ENCODE measurements around the gene GSG1L. TPM values are rescaled to one million over a fixed set of nuclear protein-coding genes. Genes with fewer than 3 reads are reported as not detected.

GSG1L gene
- total RNA-seq, 1 experiment from 2014 or later: 2.3 TPM

DNA sequence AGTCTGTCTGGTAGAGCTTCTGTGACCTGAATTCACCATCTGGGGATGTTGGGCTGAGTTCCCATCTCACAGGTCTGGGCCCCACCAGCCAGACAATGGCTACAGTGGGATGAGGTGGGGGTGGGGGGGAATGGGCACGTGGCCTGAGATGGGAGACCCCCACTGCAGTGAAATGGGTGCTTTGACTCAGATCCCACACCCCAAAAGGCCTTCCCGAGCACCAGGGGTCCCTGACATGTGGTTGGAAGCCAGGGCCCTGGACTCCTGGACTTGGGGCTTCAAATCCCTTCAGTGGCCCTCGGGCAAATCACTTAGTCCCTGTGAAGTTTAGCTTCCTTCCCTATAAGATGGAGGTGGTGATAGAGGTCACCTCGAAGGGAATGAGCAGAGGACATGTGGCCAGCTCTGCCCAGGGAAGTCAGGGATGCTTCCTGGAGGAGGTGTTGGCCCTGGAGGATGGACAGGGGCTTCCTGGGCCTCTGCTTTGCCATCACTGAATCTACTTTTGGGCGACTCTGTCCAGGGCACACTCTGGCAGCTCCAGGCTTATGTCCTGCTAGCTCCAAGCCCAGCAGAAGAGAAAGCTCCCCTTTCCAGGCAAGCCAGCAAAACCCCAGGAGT lies 295.4 kb downstream of the GSG1L start:
- in situ Hi-C loops (cut with HindIII; ENCODE audit: low pct_unique_long_range_greater_than_20kb, low sequenced_read_pairs): no loop called here
- DNase-seq (ENCODE audit: low read depth): no peak

DNA sequence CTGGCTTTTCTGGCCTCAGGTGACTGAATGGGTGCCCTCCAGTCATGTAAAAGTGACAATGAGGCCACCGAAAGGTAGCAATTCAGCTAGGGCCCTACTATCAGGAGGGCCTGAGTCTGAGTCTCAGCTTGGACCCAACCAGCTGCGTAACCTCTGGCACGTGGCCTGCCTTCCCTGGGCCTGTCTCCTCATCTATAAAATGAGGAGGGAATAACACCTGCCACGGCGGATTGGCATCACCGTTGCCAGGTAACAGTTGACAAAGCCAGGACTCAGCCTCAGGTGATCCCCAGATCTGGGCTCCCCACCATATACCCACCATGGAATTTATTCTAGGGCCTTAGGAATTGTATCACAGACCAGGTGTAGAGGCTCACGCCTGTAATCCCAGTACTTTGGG lies 296.4 kb downstream of the GSG1L start:
- in situ Hi-C loops (cut with HindIII; ENCODE audit: low pct_unique_long_range_greater_than_20kb, low sequenced_read_pairs): no loop called here
- DNase-seq (ENCODE audit: low read depth): no peak

DNA sequence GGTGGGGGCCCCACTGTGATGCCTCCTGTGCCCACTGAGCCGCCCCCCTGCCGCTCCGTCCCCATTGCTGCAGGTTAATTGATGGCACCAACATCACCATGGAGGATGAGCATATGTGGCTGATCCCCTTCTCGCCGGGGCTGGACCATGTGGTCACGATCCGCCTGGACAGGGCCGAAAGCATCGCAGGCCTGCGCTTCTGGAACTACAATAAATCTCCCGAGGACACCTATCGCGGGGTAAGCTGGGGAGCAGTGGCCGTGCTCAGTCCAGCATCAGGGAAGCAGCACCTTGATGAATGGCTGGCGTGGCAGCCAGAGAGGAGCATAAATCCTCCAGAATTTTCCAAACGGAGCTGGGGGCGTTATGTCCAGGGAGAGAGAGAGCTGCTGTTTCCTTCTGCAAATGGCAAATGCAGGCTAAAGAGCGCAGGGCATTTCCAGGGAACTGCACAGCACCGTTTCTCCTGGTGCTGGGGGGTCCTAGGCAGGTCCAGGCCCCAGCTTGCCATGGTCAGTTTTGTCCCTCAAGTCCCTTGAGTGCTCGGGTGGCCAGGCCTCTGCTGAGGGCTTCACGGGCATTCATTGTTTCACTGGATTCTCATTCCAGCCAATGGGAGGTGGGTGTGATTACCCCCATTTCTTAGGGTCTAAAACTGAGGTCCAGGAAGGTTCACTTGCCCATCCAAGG lies 297.1 kb downstream of the GSG1L start:
- in situ Hi-C loops (cut with HindIII; ENCODE audit: low pct_unique_long_range_greater_than_20kb, low sequenced_read_pairs): no loop called here
- DNase-seq (ENCODE audit: low read depth): no peak

DNA sequence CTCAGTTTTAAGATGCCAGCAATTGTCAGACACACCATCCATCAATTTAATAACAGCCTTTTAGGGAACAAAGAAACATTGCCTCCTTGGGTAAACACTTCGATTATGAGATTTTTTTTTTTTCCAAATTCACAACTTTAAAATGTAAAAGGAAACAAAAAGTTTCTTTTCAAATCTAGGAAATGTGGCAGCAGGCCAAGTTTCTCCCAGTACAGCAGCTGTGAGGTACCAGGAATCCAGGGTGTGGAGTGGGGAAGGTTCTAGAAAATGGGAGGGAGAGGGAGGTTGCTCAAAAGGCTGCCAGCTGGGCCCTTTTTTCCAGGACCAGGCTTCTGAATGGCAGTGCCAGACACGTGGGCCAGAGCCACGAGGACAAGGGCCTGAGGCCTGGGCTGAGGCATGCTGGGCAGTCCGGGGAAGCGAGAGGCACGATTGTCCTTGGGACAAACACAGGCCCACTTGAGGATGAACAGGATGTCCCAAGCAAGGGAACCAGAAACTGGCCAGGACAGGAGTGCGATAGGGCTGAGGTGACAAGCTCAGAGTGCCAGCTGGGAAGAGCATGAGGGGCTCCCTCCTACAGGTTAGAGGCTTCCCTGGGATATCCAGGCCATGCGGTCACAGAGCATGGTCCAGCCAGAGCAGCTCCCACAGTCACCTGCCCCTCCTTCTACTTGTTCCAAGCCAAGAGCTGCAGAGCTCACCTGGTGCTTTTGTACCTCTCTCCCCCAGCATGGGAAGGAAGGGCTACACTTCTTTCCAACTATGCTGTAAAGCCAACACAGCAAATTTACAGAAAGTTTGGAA lies 298.4 kb downstream of the GSG1L start:
- DNase-seq (ENCODE audit: low read depth): no peak
- in situ Hi-C loops (cut with HindIII; ENCODE audit: low pct_unique_long_range_greater_than_20kb, low sequenced_read_pairs): no loop called here

DNA sequence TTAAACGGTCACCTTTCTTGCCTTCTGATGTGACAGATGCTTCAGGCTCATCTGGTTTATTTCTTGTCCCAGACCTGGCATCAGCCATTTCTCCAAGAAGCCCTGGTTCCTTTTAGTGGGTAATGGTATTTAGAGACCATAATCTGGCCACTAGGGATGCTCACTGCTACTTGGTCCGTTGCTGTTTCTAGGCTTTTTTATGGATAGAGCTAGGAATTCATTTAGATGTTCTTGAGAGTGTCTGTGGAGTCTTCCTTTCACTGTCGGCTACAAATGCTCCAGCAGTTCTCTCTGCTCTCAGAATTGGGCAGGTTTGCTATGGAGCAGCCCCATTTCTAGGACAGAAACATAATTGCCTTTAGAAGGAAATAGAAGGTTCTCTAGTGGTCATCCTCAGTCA lies 299.1 kb downstream of the GSG1L start:
- in situ Hi-C loops (cut with HindIII; ENCODE audit: low pct_unique_long_range_greater_than_20kb, low sequenced_read_pairs): no loop called here
- DNase-seq (ENCODE audit: low read depth): no peak

DNA sequence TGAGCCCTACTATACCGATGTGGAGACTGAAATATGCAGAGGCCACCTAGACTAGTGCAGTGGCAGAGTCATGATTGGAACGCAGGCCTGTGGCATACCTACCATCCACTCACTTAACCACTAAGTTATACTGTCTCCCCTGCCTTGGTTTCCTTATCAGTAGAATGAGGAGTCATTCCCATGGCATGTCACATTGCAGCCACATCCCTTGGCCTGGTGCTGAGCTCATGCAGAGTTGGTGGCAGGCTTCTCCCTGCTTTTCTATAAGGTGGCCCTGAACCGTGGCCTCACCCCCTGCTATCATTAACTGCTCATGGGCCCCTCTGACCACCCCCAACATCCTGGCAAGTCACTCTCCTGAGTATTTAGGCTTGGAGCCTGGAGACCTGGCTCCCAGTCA lies 301.1 kb downstream of the GSG1L start:
- peak; percentile 96 for DNase-seq (ENCODE audit: low read depth)
- in situ Hi-C loops (cut with HindIII; ENCODE audit: low pct_unique_long_range_greater_than_20kb, low sequenced_read_pairs): no loop called here

DNA sequence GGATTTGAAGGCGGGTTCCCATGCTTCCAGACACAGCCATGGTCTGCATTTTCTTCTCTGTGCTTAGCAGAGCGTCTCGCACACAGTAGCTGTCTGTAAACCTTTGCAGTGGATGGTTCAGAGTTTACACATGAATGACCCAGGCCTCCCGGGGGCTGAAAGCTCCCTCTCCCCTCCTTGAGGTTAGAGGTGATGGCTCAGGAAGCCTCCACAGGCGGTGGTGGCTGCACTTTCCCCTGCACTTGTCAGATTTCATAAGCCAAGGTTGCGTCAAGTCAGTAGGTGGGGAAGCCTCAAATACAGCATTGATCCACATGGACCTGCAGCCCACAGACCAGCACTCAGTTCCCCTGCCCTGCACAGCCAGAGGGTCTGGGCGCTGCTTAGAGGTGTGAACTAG lies 301.7 kb downstream of the GSG1L start:
- DNase-seq (ENCODE audit: low read depth): peak; percentile 97
- in situ Hi-C loops (cut with HindIII; ENCODE audit: low pct_unique_long_range_greater_than_20kb, low sequenced_read_pairs): no loop called here

DNA sequence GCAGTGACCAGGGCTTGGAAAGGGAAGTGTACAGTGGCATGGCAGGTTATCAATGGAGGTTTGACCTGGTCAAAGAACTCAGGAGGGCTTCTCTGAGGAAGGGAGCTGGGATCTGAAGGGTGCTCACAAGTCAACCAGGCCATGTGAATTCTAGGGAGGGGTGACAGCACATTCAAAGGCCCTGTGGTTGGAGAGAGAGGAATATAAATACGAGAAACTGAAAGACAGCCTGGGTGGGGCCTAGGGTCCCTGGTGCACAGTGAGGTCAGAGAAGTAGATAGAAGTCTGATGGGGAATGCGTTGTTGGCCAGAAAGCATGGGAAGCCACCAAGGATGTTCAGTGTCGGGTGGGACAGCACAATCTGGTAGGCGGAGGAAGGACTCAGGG lies 302.7 kb downstream of the GSG1L start:
- DNase-seq (ENCODE audit: low read depth): no peak
- in situ Hi-C loops (cut with HindIII; ENCODE audit: low pct_unique_long_range_greater_than_20kb, low sequenced_read_pairs): no loop called here

DNA sequence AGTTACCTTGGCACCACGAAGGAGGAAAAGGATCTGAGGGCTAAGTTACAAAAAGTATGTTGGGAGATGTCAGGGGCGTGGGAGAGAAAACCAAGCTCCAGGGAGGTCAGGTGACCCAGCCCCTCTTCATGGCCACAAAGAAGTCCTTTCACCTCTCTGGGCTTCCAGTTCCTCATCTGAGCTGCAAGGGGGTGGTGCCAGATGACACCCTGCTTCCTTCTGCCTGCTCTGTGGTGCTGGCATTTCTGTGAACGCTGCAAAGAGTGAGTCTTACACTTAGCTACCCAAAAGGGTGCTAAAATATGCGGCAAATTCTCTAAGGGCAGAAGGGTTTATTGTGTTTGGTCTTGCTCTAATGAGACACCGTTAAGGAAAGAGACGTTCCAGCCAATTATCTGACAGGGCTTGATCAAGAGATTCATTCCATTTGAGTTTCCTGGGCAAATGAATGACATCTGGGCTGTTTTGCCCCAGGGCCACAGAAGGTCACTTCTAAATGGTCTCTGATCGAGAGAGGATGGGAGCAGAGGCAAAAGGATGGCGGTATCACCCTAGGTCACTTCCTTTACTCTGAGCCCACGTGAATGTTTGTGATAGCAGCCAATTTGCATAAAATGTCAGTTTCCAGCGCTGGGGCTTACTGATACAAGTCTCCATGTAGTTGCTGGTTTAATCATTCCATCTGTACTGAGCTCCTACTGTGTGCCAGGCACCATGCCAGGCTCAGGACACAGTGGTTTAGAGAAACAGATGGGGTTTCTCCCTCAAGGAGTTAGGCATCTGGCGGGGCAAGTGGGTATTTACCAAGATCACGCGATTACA lies 303.3 kb downstream of the GSG1L start:
- in situ Hi-C loops (cut with HindIII; ENCODE audit: low pct_unique_long_range_greater_than_20kb, low sequenced_read_pairs): no loop called here
- no peak for DNase-seq (ENCODE audit: low read depth)

DNA sequence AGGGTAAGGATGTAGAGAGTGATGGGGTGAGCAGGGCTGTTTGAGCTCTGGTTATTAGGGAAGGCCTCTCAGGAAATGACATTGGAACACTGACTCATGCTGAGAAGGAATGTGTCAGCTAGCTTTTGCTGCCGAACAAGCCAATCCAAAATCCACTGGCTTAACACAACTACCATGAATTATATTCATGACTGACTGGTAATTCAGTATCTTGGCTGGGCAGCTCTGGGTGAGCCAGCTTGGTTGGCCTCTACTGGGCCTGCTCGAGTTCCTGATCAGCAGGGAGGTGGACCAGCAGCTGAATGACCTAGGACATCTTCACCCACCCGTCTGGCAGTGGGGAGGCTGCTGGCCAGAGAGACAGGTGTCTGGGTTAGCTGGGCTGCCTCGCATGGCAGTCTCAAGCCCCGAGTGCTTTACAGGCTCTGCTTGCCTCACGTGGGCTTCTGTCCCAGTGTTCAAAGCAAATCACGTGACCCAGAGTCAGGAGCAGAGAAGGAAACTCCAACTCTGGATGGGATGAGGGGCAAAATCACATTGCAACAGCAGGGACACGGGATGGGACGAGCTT lies 304.1 kb downstream of the GSG1L start:
- in situ Hi-C loops (cut with HindIII; ENCODE audit: low pct_unique_long_range_greater_than_20kb, low sequenced_read_pairs): no loop called here
- DNase-seq (ENCODE audit: low read depth): no peak

DNA sequence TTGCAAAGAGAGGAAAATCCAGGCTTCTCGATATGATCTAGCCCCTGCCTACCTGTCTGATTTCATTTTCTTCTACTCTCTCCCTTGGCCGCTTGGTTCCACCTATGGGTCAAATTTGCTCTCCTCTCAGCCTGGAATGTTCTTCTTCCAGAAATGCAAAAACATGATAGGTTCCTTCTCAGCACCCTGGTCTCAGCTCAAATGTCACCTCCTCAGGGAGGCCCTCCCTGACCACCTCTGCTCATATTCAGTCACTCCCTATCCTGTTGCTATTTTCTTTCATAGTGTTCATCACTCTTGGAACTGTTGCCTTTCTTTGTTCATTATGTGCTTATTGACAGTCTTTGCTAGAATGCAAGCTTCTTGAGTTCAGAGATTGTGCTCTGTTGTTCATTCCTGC lies 305.0 kb downstream of the GSG1L start:
- in situ Hi-C loops (cut with HindIII; ENCODE audit: low pct_unique_long_range_greater_than_20kb, low sequenced_read_pairs): no loop called here
- DNase-seq (ENCODE audit: low read depth): no peak

DNA sequence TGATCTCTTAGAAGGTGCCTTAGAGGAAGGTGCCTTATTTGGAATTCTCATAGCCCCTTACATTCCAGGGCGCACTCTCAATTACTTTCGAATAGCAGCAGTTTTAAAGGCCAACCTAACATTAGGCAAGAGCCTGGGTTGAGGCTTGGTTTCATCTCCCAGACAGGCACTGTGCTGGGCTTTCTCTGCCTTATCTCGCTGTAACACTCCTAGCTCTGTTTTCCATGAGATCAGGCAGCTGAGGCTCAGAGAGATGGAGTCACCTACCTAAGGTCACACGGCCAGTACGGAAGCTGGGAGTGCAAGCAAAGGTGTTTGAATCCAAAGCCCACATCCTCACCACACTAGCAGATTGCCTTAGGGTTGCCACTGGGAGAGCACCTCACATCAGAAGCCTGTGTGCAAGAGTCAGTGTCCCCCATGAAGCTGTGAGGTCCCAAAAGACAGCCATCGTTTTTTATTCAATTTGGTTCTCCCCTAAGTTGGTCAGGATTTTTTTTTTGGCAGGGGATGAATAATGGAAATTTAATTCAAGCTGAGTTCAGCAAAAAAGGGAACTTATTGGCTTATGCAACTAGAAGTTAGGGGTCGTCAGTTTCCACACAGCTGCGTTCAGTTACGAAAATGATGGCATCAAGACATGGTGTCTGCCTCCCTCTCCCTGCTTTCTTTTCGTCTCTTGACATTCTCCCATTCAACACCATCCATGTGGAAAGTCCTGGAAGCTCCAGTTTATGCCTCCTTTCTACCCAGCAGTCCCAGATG lies 307.1 kb downstream of the GSG1L start:
- DNase-seq (ENCODE audit: low read depth): no peak
- in situ Hi-C loops (cut with HindIII; ENCODE audit: low pct_unique_long_range_greater_than_20kb, low sequenced_read_pairs): no loop called here

DNA sequence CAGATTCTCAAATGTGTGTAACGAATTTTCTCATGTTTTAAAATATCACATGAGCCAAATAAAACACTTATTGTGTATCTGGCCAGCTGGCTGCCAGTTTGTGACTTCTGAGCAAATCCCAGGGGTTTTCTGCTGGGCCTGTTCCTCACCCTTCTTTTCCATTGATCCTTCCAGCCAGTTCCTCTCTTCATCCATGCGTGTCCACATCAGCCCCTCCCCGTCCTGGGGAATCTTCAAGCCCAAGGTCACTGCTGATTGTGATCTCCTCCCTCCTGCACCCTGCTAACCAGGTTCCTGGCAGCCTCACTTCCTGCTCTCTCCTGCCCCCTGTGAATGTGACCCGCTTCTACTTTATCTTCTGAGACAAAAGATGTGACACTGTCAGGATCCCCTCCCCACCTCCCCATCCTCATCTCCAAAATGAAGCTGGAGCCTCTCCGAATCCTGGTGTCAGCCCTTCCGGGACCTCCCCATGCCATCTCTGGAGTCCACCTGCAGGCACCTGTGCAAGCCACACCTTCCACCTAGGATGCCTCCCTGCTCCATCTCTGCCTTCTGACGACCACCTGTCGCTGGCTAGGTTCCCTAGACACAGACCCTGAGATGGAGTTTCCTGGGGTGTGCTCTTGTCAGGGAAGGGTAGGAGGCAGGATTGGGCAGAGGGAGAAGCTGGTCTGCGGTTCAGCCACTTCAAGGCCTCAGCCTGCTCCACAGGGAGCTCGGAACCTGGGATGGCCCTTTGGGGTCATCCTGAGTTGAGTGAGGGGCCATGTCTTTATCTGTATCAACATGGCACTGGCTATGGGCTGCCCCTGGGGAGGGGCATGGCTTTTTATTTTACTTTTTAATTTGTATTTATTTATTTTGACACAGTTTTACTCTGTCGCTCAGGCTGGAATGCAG lies 308.5 kb downstream of the GSG1L start:
- no peak for DNase-seq (ENCODE audit: low read depth)
- in situ Hi-C loops (cut with HindIII; ENCODE audit: low pct_unique_long_range_greater_than_20kb, low sequenced_read_pairs): no loop called here

DNA sequence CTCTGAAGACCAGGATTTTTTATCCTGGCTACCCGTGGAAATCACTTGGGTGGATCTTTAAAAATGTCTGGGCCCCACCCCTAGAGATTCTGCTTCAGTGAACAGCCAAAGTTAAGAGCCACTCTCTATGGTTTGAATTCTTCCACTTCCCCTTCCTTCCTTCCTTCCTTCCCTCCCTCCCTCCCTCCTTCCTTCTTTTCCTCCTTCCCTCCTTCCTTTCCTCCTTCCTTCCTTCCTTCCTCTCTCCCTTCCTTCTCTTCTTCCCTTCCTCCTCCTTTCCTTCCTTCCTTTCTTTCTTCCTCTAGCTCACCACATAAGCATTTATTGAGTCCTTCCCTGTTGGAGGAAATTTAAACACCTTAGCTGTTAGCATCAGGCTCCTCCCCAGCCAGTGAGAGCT lies 310.0 kb downstream of the GSG1L start:
- in situ Hi-C loops (cut with HindIII; ENCODE audit: low pct_unique_long_range_greater_than_20kb, low sequenced_read_pairs): no loop called here
- no peak for DNase-seq (ENCODE audit: low read depth)

DNA sequence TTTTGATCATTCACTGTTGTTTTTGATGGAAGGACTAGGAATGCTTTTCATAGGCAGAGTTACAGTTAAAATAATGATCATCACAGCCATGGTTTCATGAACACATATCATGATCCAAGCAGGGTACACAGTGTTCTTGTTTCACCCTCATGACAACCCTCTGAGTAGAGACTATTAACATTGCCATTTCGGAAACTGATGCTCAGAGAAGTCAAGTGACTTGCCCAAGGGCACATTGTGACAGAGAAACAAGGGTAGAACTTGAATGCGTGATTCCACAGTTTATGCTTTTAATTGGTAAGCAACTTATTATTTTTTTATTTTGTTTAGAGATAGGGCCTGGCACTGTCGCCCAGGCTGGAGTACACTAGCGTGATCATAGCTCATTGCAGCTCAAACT lies 311.3 kb downstream of the GSG1L start:
- DNase-seq (ENCODE audit: low read depth): no peak
- in situ Hi-C loops (cut with HindIII; ENCODE audit: low pct_unique_long_range_greater_than_20kb, low sequenced_read_pairs): no loop called here

DNA sequence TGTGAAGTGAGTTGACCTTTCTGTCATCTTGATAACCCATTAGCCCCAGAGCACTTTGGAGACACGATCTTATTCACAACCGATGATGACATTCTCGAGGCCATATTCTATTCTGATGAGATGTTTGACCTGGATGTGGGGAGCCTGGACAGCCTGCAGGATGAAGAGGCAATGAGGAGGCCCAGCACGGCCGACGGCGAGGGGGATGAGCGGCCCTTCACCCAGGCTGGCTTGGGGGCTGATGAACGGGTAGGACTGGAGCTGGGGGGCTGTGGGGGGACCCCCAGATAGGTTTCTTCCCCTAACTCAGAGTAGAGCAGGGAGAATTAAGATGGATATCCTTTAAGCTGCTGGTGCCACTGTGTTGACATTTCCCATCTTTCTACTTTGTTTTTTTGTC lies 311.8 kb downstream of the GSG1L start:
- no peak for DNase-seq (ENCODE audit: low read depth)
- in situ Hi-C loops (cut with HindIII; ENCODE audit: low pct_unique_long_range_greater_than_20kb, low sequenced_read_pairs): no loop called here

DNA sequence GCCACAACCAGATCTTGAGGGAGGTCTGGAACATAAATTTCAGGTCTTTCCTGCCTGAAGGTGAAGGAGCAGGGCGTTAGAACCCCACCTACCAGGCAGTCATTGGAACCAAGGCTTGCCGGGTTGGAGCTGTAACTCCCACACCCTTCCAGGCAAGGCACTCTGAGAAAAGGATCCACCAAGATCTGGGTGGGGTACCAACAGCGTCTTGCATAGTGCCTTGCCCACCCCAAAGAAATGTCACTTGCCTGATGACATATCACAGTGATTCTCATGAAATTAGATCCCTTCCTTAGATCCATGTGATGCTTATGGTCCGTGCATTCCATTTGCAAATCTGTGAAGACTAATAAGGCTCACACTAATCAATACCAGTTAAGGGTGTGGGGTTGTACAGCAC lies 312.3 kb downstream of the GSG1L start:
- no peak for DNase-seq (ENCODE audit: low read depth)
- in situ Hi-C loops (cut with HindIII; ENCODE audit: low pct_unique_long_range_greater_than_20kb, low sequenced_read_pairs): no loop called here

Data from Caki2 (cell line).